Cardiac fibroblast (primary cell): ENCODE data around the gene PCSK9.
"Not testable (repeated sequence)": the region's sequence is repeated elsewhere in the genome, so short reads cannot be mapped to it uniquely, and the experiment has no call there.

ENCODE experiments used
- DNase-seq, 2 donors: peaks; one replicate each; pipeline versions ENCODE4 v3.0.0 to v3.0.0-alpha.2; 2010; ENCODE audit warnings: low read depth in 2 of 2
- H3K4me3 ChIP-seq, 2 donors: replicated peaks in 1 of 2; 1 replicate in 1 of 2; 2 replicates in 1 of 2; pipeline ENCODE4 v1.5.1; 2011; ENCODE audit warnings: low read depth in 2 of 2, low read length in 2 of 2, mild to moderate bottlenecking in 2 of 2, moderate library complexity in 1 of 2
- TF ChIP-seq, protein P1 (sequence below): IDR thresholded peaks from one replicate; pipeline ENCODE4 v1.5.1; 2011; ENCODE audit warnings: low read depth, mild to moderate bottlenecking, low read length, inconsistent platforms

The PCSK9 gene

GRCh38 chr1:55018395-55018794 lies 21.0 kb upstream of the PCSK9 start:
- DNase-seq = no peak
- H3K4me3 ChIP-seq = no peak overlapping the region
- TF ChIP-seq, protein P1, sequence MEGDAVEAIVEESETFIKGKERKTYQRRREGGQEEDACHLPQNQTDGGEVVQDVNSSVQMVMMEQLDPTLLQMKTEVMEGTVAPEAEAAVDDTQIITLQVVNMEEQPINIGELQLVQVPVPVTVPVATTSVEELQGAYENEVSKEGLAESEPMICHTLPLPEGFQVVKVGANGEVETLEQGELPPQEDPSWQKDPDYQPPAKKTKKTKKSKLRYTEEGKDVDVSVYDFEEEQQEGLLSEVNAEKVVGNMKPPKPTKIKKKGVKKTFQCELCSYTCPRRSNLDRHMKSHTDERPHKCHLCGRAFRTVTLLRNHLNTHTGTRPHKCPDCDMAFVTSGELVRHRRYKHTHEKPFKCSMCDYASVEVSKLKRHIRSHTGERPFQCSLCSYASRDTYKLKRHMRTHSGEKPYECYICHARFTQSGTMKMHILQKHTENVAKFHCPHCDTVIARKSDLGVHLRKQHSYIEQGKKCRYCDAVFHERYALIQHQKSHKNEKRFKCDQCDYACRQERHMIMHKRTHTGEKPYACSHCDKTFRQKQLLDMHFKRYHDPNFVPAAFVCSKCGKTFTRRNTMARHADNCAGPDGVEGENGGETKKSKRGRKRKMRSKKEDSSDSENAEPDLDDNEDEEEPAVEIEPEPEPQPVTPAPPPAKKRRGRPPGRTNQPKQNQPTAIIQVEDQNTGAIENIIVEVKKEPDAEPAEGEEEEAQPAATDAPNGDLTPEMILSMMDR = no peak

DNA sequence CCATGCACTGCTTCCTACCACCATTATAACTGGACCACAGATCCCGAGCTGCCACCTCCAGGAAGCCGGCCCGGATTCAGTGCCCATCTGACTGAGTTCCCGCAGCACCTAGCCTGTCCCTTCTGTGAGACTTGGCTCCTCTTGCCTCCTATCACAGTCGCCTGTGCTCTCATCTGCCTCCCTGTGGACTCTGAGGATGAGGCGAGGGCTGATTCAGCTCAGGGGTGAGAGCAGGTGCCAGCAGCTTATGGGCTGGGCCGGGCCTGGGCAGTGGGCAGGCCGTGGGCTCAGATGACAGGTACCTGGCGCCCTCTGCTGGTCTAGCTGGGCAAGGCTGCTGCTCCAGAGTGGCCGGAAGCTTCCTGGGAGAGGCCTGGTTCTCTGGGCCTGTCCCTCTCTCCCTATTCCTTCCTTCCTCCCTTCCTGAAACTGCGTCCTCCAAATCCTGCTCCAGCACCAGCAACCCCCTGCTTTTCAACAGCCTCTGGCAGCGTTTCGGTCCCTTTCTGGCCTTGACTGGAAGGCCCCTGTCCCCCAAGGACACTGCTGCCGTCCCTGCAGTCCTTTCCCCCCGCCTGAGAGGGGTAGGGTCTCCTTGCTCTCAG lies 17.3 kb upstream of the PCSK9 start:
- no peak overlapping the region for H3K4me3 ChIP-seq
- peak; percentile 88 to 91 for DNase-seq
- TF ChIP-seq, protein P1 = peak; percentile 98

DNA sequence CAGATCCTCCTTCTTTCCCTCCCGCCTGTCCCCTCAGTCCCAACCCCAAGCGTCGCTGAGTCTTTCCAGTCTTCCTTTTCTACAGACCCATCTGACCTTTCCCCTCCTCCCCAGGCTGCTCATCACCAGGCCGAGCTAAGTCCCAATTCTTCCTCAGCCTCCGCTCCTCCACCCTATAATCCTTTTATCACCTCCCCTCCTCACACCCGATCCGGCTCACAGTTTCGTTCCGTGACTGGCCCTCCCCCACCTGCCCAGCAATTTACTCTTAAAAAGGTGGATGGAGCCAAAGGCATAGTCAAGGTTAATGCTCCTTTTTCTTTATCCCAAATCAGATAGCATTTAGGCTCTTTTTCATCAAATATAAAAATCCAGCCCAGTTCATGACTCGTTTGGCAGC lies 15.2 kb upstream of the PCSK9 start:
- DNase-seq, H3K4me3 ChIP-seq: not testable (repeated sequence)

DNA sequence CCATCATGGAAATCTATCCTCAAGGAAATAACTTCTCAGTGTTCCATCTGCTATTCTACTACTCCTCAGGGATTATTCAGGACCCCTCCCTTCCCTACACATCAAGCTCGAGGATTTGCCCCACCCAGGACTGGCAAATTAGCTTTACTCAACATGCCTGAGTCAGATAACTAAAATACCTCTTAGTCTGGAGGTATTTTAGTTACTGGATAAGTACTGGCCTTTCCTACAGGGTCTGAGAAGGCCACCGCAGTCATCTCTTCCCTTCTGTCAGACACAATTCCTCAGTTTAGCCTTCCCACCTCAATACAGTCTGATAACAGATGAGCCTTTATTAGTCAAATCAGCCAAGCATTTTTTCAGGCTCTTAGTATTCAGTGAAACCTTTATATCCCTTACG lies 12.7 kb upstream of the PCSK9 start:
- not testable (repeated sequence) for DNase-seq, H3K4me3 ChIP-seq

GRCh38 chr1:55031098-55031497 lies 8.2 kb upstream of the PCSK9 start:
- not testable (repeated sequence) for H3K4me3 ChIP-seq, DNase-seq

DNA sequence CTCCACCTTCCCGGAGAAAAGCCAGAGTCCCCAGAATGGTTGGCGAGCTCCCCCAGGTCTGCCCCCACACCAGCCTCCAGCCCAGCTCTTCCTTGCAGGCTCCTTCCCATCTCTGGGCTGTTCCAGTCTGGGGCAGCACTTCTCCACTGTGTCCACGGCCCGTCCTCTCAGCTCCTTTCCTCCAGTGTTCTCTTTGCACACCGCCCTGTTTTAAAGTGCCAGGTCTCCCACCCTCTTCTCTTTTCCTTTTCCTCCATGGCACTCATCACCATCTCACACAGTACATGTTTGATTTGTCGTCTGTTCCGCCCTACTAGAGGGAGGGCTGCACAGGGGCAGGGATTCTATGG lies 6.1 kb upstream of the PCSK9 start:
- DNase-seq = no peak
- TF ChIP-seq, protein P1 = no peak

GRCh38 chr1:55034476-55035133 lies 4.7 kb upstream of the PCSK9 start:
- DNase-seq = no peak
- TF ChIP-seq, protein P1 = no peak
- H3K4me3 ChIP-seq = no peak overlapping the region

More for the DNA sequence above, 6.1 kb upstream of the PCSK9 start:
- H3K4me3 ChIP-seq = no peak overlapping the region

- no peak overlapping the region for H3K4me3 ChIP-seq
- TF ChIP-seq, protein P1 = no peak
- no peak for DNase-seq
These were observed 3.4 kb upstream of the PCSK9 start for GRCh38 chr1:55035904-55036303.
